BLaER1 treated with 17β-estradiol and CSF1 and Interleukin-3, amounts not matched to agents 10 nM and 100 nM (cell line): ENCODE measurements around the gene HOXC9.
A peak's percentile ranks its signal among the peaks of the same experiment; 100 is the strongest.

Source experiments
- H3K27ac ChIP-seq, 11 experiments: shearing (Covaris generic); formaldehyde crosslinking; 2 replicates each; pipeline ENCODE4 v1.8.1; 2022
- H3K27me3 ChIP-seq, 11 experiments: shearing (Covaris generic); formaldehyde crosslinking; 2 replicates each; pipeline ENCODE4 v1.8.1; 2022
- H3K36me3 ChIP-seq, 11 experiments: shearing (Covaris generic); formaldehyde crosslinking; 2 replicates each; pipeline ENCODE4 v1.8.1; 2022
- H3K4me1 ChIP-seq, 10 experiments: shearing (Covaris generic); formaldehyde crosslinking; 2 replicates each; pipeline ENCODE4 v1.8.1; 2022
- H3K4me2 ChIP-seq, 11 experiments: shearing (Covaris generic); formaldehyde crosslinking; 2 replicates each; pipeline ENCODE4 v1.8.1; 2022
- H3K4me3 ChIP-seq, 10 experiments: shearing (Covaris generic); formaldehyde crosslinking; 2 replicates each; pipeline ENCODE4 v1.8.1; 2022
- H3K9ac ChIP-seq, 11 experiments: shearing (Covaris generic); formaldehyde crosslinking; 2 replicates each; pipeline ENCODE4 v1.8.1; 2022
- H3K9me3 ChIP-seq, 11 experiments: shearing (Covaris generic); formaldehyde crosslinking; replicated peaks in 1 of 11; 2 replicates each; pipeline ENCODE4 v1.8.1; 2022
- H4K20me1 ChIP-seq, 11 experiments: shearing (Covaris generic); formaldehyde crosslinking; 2 replicates each; pipeline ENCODE4 v1.8.1; 2022
- Cebpa-rat ChIP-seq, 11 experiments: shearing (Covaris generic); IDR thresholded peaks; 2 replicates each; pipeline ENCODE4 v1.8.1; 2022

The HOXC9 gene

DNA sequence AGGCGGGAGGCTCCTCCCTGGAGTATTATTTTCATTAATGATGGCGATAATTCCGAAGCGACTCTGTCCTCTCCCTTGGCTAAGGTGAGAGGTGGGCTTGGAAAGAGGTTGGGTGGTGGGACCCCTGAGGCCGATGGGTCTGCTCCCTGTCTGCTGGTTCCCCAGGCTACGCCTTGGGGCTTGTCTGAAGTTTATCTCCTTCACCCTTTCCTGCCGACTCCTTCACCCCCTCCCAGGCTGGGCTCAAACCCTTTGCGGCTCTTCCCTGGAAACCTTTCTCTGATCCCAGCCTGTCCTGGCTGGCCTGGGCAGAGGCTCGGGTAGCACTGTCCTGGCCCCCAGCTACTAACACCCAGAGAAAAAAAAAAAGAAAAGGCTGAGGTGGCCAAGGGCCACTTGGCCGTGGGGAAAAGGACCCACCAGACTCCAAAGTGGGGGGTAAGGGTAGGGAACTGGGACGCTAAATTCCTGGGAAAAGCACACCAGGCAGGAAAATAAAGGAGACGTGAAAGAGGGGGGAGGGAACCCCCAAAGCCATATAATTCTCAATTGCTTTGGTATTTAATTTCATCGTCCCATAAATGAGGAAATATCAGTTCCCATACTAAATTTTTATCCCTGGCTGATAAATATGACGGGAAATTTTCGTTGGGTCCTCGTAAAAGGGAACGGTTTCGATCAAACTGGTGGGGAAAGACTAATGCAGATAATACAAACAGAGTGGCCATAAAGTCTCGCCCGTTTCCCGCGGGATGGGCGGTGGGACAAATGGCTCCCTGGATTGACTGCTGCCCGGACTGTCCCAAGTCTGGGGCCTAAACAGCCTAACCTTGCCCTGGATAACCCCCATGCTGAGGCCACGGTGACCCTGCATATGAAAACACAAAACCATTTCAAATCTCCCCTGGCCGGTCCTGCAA lies 17.1 kb upstream of the HOXC9 start:
- peak overlapping the region in 1 of 11 experiments; percentile 45; a peak in 1 of 22 replicates for H3K4me2 ChIP-seq
- H3K4me1 ChIP-seq = peaks cover 0 to 9% (median 0%) of the 10 kb centered on the region in 10 experiments; a peak in 3 of 20 replicates
- peaks cover 6 to 75% (median 27%) of the 10 kb centered on the region in 11 experiments; a peak in 20 of 22 replicates for H3K9me3 ChIP-seq
- TF ChIP-seq Cebpa-rat (IDR thresholded peaks at IDR 0.05) = no peak
- no peak overlapping the region for H3K9ac ChIP-seq
- no peaks in the 10 kb centered on the region for H3K36me3 ChIP-seq
- peaks cover 0 to 86% (median 71%) of the 10 kb centered on the region in 11 experiments; a peak in 17 of 22 replicates for H4K20me1 ChIP-seq
- H3K4me3 ChIP-seq = peak overlapping the region in 2 of 10 experiments; percentile 12 to 34; a peak in 1 of 20 replicates
- H3K27me3 ChIP-seq = peaks cover 99 to 100% (median 100%) of the 10 kb centered on the region in 11 experiments
- no peak overlapping the region for H3K27ac ChIP-seq

DNA sequence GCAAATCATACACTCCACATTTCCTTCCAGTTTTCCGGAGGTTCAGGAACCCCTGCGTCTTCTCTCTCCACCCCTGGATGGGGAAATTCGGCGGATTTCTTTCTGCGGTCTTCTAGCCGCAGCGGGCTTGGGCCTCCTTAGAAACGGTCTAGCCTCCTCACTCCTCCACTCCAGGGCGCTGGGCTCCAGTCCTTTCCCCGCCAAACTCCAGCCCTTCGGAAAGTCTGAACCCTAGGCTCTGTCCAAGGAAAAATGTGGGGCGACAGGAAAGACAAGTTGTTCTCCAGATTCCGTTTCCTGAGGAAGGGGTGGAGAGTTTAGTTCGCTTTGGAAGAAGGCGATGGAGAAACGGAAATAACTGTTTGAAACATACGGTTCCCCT lies 16.4 kb upstream of the HOXC9 start:
- Histone ChIP-seq H3K27ac (no peak overlapping the region), H3K36me3 (no peaks in the 10 kb centered on the region), H3K9me3 (peaks cover 6 to 73% (median 27%) of the 10 kb centered on the region in 11 experiments; a peak in 20 of 22 replicates), H3K4me2 (peak overlapping the region in 3 of 11 experiments; percentile 15 to 45 (median 24); a peak in 4 of 22 replicates), H3K9ac (no peak overlapping the region), H3K4me3 (peak overlapping the region in 4 of 10 experiments; percentile 1 to 34 (median 12); a peak in 2 of 20 replicates), H3K27me3 (peaks cover 99 to 100% (median 100%) of the 10 kb centered on the region in 11 experiments), H3K4me1 (peaks cover 0 to 9% (median 0%) of the 10 kb centered on the region in 10 experiments; a peak in 3 of 20 replicates), H4K20me1 (peaks cover 0 to 90% (median 78%) of the 10 kb centered on the region in 11 experiments; a peak in 17 of 22 replicates)
- TF ChIP-seq Cebpa-rat (IDR thresholded peaks at IDR 0.05) = no peak

DNA sequence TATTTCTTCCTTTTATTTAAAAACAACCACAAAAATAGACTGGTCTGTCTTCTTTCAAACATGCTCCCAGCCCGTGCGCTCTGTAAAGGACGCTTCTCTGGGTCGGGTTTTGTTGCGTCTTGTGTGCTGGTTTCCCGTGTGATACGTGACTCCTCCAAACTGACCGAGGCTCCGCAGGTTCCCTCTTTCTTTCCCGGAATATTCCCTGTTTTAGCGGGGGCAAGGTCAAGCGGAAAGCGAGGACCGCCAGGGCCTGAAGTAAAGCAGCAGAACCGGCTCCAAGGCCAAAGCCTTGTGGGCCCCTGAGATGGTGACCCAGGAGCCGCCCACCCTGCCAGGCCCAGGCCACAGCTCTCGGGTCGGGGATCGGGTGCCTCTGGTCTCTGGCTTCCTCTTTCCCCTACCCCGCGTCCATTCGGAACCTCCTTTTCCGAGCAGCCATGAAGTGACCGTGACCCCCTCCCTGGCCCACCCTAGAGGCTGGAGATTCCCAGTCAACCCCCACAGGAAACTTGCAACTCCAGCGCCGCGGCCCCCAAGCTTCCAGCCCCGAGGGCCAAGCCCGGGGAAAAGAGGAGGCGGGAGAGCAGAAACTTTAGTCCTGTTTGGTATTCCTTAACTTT lies 15.9 kb upstream of the HOXC9 start:
- Histone ChIP-seq H4K20me1 (peaks cover 0 to 93% (median 83%) of the 10 kb centered on the region in 11 experiments; a peak in 17 of 22 replicates), H3K27me3 (peaks cover 99 to 100% (median 100%) of the 10 kb centered on the region in 11 experiments), H3K4me1 (peaks cover 0 to 12% (median 0%) of the 10 kb centered on the region in 10 experiments; a peak in 4 of 20 replicates), H3K36me3 (no peaks in the 10 kb centered on the region), H3K4me3 (peak overlapping the region in 3 of 10 experiments; percentile 1 to 34 (median 13); a peak in 2 of 20 replicates), H3K9me3 (peaks cover 6 to 68% (median 27%) of the 10 kb centered on the region in 11 experiments; a peak in 20 of 22 replicates), H3K4me2 (peak overlapping the region in 3 of 11 experiments; percentile 15 to 45 (median 24); a peak in 4 of 22 replicates), H3K9ac (no peak overlapping the region), H3K27ac (no peak overlapping the region)
- TF ChIP-seq Cebpa-rat (IDR thresholded peaks at IDR 0.05) = no peak

DNA sequence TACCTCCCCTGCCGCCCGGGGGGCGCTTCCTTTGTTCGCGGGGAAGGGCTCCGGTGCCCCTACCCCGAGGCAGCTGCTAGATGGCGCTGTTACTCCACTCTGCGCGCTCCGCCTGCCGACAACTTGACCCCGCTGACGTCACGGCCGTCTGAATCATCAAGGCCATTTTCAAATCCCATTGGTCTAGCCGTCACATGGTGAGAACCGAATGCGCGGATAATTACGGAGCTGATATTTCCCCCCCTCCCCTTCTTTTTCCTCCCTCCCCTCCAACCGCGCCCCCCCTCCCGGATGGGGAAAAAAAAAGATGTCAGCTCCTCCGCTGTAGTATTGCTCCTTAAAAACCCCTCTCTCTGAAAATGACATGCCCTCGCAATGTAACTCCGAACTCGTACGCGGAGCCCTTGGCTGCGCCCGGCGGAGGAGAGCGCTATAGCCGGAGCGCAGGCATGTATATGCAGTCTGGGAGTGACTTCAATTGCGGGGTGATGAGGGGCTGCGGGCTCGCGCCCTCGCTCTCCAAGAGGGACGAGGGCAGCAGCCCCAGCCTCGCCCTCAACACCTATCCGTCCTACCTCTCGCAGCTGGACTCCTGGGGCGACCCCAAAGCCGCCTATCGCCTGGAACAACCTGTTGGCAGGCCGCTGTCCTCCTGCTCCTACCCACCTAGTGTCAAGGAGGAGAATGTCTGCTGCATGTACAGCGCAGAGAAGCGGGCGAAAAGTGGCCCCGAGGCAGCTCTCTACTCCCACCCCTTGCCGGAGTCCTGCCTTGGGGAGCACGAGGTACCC lies 14.9 kb upstream of the HOXC9 start, which contains the start of gene HOXC10:
Gene HOXC10, plus strand, starts transcription at position 246 of the 791 bp plus-strand sequence. Its CDS starts 114 bp downstream, at position 360.
- Histone ChIP-seq H3K9me3 (peaks cover 6 to 58% (median 26%) of the 10 kb centered on the region in 11 experiments; a peak in 20 of 22 replicates), H3K4me2 (peak within 1 kb of the TSS in 3 of 11 experiments; percentile 15 to 45 (median 24); a peak in 4 of 22 replicates), H3K27ac (no peak within 1 kb of the TSS), H3K36me3 (no peaks in the 10 kb centered on the region), H3K9ac (no peak within 1 kb of the TSS), H3K4me3 (peak within 1 kb of the TSS in 3 of 10 experiments; percentile 1 to 34 (median 13); a peak in 2 of 20 replicates), H3K27me3 (peaks cover 99 to 100% (median 100%) of the 10 kb centered on the region in 11 experiments), H3K4me1 (peaks cover 0 to 17% (median 0%) of the 10 kb centered on the region in 10 experiments; a peak in 4 of 20 replicates), H4K20me1 (peaks cover 0 to 91% (median 86%) of the 10 kb centered on the region in 11 experiments; a peak in 17 of 22 replicates)
- TF ChIP-seq Cebpa-rat (IDR thresholded peaks at IDR 0.05) = no peak

DNA sequence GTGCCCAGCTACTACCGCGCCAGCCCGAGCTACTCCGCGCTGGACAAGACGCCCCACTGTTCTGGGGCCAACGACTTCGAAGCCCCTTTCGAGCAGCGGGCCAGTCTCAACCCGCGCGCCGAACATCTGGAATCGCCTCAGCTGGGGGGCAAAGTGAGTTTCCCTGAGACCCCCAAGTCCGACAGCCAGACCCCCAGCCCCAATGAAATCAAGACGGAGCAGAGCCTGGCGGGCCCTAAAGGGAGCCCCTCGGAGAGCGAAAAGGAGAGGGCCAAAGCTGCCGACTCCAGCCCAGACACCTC lies 14.3 kb upstream of the HOXC9 start:
- H3K4me2 ChIP-seq = no peak overlapping the region
- no peaks in the 10 kb centered on the region for H3K36me3 ChIP-seq
- H3K4me1 ChIP-seq = peaks cover 0 to 17% (median 0%) of the 10 kb centered on the region in 10 experiments; a peak in 4 of 20 replicates
- H3K27ac ChIP-seq = no peak overlapping the region
- peaks cover 0 to 91% (median 86%) of the 10 kb centered on the region in 11 experiments; a peak in 17 of 22 replicates for H4K20me1 ChIP-seq
- peaks cover 6 to 56% (median 26%) of the 10 kb centered on the region in 11 experiments; a peak in 20 of 22 replicates for H3K9me3 ChIP-seq
- no peak for TF ChIP-seq Cebpa-rat (IDR thresholded peaks at IDR 0.05)
- H3K27me3 ChIP-seq = peaks cover 99 to 100% (median 100%) of the 10 kb centered on the region in 11 experiments
- H3K4me3 ChIP-seq = no peak overlapping the region
- H3K9ac ChIP-seq = no peak overlapping the region

DNA sequence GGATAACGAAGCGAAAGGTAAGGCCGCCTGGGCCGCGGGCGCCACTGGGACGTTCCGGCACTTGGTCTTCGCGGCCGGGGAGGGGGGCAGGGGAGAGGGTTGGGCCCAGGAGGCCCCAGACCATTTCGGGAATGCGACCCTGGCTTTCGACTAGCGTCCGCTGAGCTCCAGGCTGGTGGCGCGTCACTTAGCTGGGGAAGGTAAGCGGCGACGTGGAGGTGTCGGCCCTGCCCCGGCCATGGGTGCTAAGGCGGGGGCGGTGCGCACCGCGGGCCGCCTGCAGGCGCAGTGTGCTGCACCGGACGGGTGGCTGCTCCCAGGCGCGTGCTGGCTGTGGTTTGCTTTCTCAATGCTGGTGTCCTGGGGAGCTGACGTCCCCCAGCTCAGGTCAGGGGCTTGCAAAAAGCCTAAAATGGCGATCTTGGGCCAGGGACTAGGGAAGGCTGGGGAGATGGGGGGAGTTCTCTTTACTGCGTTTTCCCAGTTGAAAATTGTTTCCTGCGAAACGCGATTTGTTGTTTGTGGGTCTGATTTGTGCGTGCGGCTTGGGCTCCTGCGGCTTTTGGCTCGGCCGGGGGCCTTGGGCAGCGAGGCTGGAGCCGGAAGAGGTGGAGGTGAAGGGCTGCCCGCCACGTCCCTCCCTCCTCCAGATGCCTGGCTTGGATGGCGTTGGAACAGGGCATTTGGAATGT lies 13.8 kb upstream of the HOXC9 start:
- Histone ChIP-seq H3K4me3 (no peak overlapping the region), H3K27me3 (peaks cover 99 to 100% (median 100%) of the 10 kb centered on the region in 11 experiments), H3K4me2 (no peak overlapping the region), H3K9me3 (peaks cover 6 to 56% (median 26%) of the 10 kb centered on the region in 11 experiments; a peak in 20 of 22 replicates), H3K27ac (no peak overlapping the region), H3K36me3 (no peaks in the 10 kb centered on the region), H4K20me1 (peaks cover 0 to 91% (median 86%) of the 10 kb centered on the region in 11 experiments; a peak in 17 of 22 replicates), H3K9ac (no peak overlapping the region), H3K4me1 (peaks cover 0 to 17% (median 0%) of the 10 kb centered on the region in 10 experiments; a peak in 4 of 20 replicates)
- TF ChIP-seq Cebpa-rat (IDR thresholded peaks at IDR 0.05) = no peak

DNA sequence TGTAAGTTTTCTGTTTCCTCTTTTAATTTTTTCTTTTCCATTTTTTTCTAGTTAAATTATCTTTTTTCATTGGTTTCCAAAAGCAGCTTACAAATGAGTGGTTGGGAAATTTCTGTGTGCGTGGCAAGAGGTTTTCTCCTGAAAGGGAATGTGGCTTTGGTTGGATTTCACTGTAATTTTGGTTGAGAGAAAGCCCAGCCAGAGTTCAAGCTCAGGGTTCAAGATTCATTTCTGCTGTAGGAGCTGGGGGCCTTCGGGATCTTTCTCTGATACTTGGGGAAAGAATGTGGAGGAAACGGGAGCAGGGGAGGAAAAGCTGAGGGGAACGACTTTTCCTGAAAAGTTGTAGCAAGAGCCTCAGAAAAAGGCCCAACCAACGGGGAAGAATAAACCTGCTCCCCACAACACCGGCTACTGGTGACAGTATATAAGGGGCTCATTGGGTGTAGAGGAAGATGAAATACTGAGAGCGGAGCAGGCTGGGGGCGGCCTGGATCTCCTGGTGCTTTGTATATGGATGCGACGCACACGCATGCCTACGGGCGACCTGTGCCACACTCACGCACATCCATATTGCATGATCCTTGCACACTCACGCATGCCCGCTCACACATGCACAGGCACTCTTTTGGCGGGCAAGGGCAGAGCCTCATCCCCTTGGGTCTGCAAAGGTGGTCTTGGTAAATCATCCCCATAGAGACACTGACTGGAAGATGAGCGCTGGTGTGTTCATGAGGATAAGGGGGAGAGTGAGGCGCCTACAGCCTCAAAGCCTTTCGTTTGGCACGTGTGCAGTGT lies 13.1 kb upstream of the HOXC9 start:
- H3K27me3 ChIP-seq = peaks cover 99 to 100% (median 100%) of the 10 kb centered on the region in 11 experiments

More for the DNA sequence above, 13.1 kb upstream of the HOXC9 start:
- Histone ChIP-seq H3K4me1 (peaks cover 0 to 17% (median 0%) of the 10 kb centered on the region in 10 experiments; a peak in 4 of 20 replicates), H3K9ac (no peak overlapping the region), H4K20me1 (peaks cover 0 to 91% (median 87%) of the 10 kb centered on the region in 11 experiments; a peak in 17 of 22 replicates), H3K4me3 (no peak overlapping the region), H3K9me3 (peaks cover 6 to 51% (median 26%) of the 10 kb centered on the region in 11 experiments; a peak in 20 of 22 replicates), H3K36me3 (no peaks in the 10 kb centered on the region), H3K27ac (no peak overlapping the region), H3K4me2 (no peak overlapping the region)
- no peak for TF ChIP-seq Cebpa-rat (IDR thresholded peaks at IDR 0.05)
